ENCODE data around the gene EIF4A3. TPM values are rescaled to one million over a fixed set of nuclear protein-coding genes. Genes with fewer than 3 reads are reported as not detected.

Gene EIF4A3
- total and polyA plus RNA-seq, 2 experiments from 2014 or later: 81.7 to 107 TPM

DNA sequence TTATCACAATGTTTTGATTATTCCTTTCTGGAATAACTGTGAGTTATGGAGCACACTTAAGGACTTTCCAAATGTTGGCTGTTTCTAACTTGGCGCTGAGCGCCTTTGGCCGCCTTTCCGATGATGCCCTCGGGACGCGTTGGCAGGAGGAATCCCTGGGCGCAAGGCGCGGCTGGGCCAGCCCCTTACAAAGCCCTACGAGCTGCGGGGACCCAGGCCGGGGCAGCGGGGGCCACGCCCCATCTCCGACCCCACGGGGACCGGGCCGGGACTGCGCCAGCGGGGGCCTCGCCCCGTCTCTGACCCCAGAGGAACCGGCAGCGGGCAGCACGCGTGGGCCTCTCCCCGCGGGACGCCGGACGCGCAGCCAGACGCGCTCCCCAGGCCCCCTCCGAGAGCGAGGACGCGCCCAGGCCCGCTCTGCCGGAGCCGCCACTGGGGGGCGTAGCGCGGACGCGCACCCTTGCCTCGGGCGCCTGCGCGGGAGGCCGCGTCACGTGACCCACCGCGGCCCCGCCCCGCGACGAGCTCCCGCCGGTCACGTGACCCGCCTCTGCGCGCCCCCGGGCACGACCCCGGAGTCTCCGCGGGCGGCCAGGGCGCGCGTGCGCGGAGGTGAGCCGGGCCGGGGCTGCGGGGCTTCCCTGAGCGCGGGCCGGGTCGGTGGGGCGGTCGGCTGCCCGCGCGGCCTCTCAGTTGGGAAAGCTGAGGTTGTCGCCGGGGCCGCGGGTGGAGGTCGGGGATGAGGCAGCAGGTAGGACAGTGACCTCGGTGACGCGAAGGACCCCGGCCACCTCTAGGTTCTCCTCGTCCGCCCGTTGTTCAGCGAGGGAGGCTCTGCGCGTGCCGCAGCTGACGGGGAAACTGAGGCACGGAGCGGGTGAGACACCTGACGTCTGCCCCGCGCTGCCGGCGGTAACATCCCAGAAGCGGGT is 45.6 kb downstream of the EIF4A3 start, which contains the start of gene GAA:
GAA (plus strand) TSS at position 571 of the 935 bp plus-strand sequence. CDS start 3,006 bp downstream, outside the sequence.
- peak within 1 kb of the TSS; percentile 97 for H2AFZ ChIP-seq
- WGBS (ENCODE audit: low lambda C conversion rate, missing lambda C conversion rate): 1% methylated on average over 41 of the region's 114 CpGs

DNA sequence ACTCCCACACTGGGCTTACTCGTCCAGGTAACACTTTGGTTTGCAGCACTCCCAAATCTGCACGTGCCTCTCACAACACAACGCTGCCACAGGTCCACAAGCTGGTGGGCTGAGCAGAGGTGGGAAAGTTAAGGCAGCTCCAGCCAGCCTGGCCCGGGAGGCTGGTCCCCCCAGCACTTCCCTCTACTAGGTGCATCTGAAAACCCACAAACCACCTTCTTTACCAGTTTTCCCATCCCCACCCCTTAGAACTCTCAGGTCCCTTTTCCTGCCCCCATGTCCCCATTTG is 46.9 kb downstream of the EIF4A3 start:
- WGBS (ENCODE audit: low lambda C conversion rate, missing lambda C conversion rate): 92% methylated on average over 4 of the region's 4 CpGs
- no peaks in the 10 kb centered on the region for H3K9me3 ChIP-seq (ENCODE audit: low read depth)
- H3K4me2 ChIP-seq: no peak overlapping the region
- no peaks in the 10 kb centered on the region for H3K79me2 ChIP-seq
- no peak overlapping the region for H3K4me3 ChIP-seq
- H3K4me1 ChIP-seq (ENCODE audit: insufficient read depth): peaks cover 7% of the 10 kb centered on the region
- no peaks in the 10 kb centered on the region for H4K20me1 ChIP-seq (ENCODE audit: insufficient read depth, poor library complexity, severe bottlenecking)
- H3K27ac ChIP-seq: no peak overlapping the region
- H3K9me2 ChIP-seq (replicated peaks; ENCODE audit: insufficient read depth): no peaks in the 10 kb centered on the region
- no peak for TF ChIP-seq EZH2phosphoT487 (IDR thresholded peaks at IDR 0.05; ENCODE audit: low read depth, severe bottlenecking, unreplicated experiment)
- no peak for TF ChIP-seq EZH2 (IDR thresholded peaks at IDR 0.05; ENCODE audit: borderline replicate concordance)
- TF ChIP-seq, protein P1, sequence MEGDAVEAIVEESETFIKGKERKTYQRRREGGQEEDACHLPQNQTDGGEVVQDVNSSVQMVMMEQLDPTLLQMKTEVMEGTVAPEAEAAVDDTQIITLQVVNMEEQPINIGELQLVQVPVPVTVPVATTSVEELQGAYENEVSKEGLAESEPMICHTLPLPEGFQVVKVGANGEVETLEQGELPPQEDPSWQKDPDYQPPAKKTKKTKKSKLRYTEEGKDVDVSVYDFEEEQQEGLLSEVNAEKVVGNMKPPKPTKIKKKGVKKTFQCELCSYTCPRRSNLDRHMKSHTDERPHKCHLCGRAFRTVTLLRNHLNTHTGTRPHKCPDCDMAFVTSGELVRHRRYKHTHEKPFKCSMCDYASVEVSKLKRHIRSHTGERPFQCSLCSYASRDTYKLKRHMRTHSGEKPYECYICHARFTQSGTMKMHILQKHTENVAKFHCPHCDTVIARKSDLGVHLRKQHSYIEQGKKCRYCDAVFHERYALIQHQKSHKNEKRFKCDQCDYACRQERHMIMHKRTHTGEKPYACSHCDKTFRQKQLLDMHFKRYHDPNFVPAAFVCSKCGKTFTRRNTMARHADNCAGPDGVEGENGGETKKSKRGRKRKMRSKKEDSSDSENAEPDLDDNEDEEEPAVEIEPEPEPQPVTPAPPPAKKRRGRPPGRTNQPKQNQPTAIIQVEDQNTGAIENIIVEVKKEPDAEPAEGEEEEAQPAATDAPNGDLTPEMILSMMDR (IDR thresholded peaks at IDR 0.05; ENCODE audit: poor library complexity): no peak
- no peaks in the 10 kb centered on the region for H3K36me3 ChIP-seq (replicated peaks; ENCODE audit: insufficient read depth, low read depth)
- H3K27me3 ChIP-seq: no peaks in the 10 kb centered on the region
- no peak for DNase-seq (ENCODE audit: low spot score)
- no peak overlapping the region for H2AFZ ChIP-seq

More for the DNA sequence above, 45.6 kb downstream of the EIF4A3 start, which contains the start of gene GAA:
- peak within 1 kb of the TSS; percentile 99 for H3K4me2 ChIP-seq
- H3K36me3 ChIP-seq (replicated peaks; ENCODE audit: insufficient read depth, low read depth): no peaks in the 10 kb centered on the region
- TF ChIP-seq EZH2 (IDR thresholded peaks at IDR 0.05; ENCODE audit: borderline replicate concordance): no peak
- TF ChIP-seq EZH2phosphoT487 (IDR thresholded peaks at IDR 0.05; ENCODE audit: low read depth, severe bottlenecking, unreplicated experiment): no peak
- TF ChIP-seq, protein P1 (IDR thresholded peaks at IDR 0.05; ENCODE audit: poor library complexity): peak; percentile 69
- no peaks in the 10 kb centered on the region for H3K9me2 ChIP-seq (replicated peaks; ENCODE audit: insufficient read depth)
- H3K9me3 ChIP-seq (ENCODE audit: low read depth): no peaks in the 10 kb centered on the region
- H3K4me1 ChIP-seq (ENCODE audit: insufficient read depth): peaks cover 7% of the 10 kb centered on the region
- H3K79me2 ChIP-seq: no peaks in the 10 kb centered on the region
- H3K4me3 ChIP-seq: peak within 1 kb of the TSS; percentile 99
- no peaks in the 10 kb centered on the region for H3K27me3 ChIP-seq
- H3K27ac ChIP-seq: peak within 1 kb of the TSS; percentile 88
- no peaks in the 10 kb centered on the region for H4K20me1 ChIP-seq (ENCODE audit: insufficient read depth, poor library complexity, severe bottlenecking)
- DNase-seq (ENCODE audit: low spot score): peak; percentile 95

DNA sequence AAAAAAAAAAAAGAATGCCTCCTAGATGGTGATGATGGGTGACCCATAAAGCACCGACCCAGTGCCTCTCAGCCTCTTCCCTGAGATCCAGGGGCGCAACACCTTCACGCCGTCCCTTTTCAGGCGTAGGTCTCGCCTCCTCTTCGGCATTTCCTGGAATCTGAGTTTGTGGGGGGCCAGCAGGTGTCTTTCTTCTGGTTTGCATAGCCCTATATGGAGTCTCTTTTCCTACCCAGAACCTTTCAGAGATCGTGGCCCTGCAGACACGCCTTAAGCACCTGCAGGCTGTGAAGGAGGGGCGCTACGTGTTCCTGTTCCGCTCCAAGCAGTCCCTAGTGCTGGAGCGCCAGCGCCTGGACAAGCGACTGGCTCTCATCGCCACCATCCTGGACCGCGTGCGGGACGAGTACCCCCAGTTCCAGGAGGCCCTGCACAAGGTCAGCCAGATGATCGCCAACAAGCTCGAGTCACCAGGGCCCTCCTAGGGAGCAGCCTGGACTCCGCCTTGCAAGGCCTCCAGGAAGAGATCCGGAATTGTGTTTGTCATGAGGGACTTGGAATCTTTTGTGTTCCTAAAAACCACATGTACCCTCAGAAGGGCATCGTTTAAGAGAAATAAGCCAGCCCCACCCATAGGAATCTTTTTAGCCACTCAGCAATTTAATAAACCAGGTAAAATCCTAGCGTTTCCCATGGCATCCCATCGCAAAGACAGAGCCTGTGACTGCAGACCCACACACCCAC is 47.5 kb downstream of the EIF4A3 start:
- 94% methylated on average over 27 of the region's 27 CpGs for WGBS (ENCODE audit: low lambda C conversion rate, missing lambda C conversion rate)
- no peak overlapping the region for H3K27ac ChIP-seq
- H3K36me3 ChIP-seq (replicated peaks; ENCODE audit: insufficient read depth, low read depth): no peaks in the 10 kb centered on the region
- no peak overlapping the region for H2AFZ ChIP-seq
- DNase-seq (ENCODE audit: low spot score): peak; percentile 5
- no peaks in the 10 kb centered on the region for H3K9me2 ChIP-seq (replicated peaks; ENCODE audit: insufficient read depth)
- no peak overlapping the region for H3K4me3 ChIP-seq
- no peaks in the 10 kb centered on the region for H3K9me3 ChIP-seq (ENCODE audit: low read depth)
- no peak overlapping the region for H3K4me2 ChIP-seq
- H3K4me1 ChIP-seq (ENCODE audit: insufficient read depth): peaks cover 7% of the 10 kb centered on the region
- no peaks in the 10 kb centered on the region for H3K27me3 ChIP-seq
- TF ChIP-seq, protein P1 (IDR thresholded peaks at IDR 0.05; ENCODE audit: poor library complexity): no peak
- TF ChIP-seq EZH2 (IDR thresholded peaks at IDR 0.05; ENCODE audit: borderline replicate concordance) (no peak), EZH2phosphoT487 (IDR thresholded peaks at IDR 0.05; ENCODE audit: low read depth, severe bottlenecking, unreplicated experiment) (no peak)
- H3K79me2 ChIP-seq: no peaks in the 10 kb centered on the region
- H4K20me1 ChIP-seq (ENCODE audit: insufficient read depth, poor library complexity, severe bottlenecking): no peaks in the 10 kb centered on the region

Data from hepatocyte (in vitro differentiated cells).